Stimulated activated CD8-positive, alpha-beta memory T cell treated with anti-CD3 and anti-CD28 coated beads, Interleukin-2, amount 100 ng/mL, for 1 hour (primary cell): ENCODE measurements around the gene COL18A1.
A peak's percentile ranks its signal among the peaks of the same experiment; 100 is the strongest.

Experiments
- DNase-seq, 2 donors: peaks; one replicate each; pipeline ENCODE4 v3.0.0-alpha.2; 2020; ENCODE audit warnings: low read depth in 2 of 2

The COL18A1 gene

GRCh38 chr21:45468971-45469272 is 64.0 kb downstream of the COL18A1 start:
- DNase-seq, result no peak

GRCh38 chr21:45469273-45470086 is 64.5 kb downstream of the COL18A1 start:
- DNase-seq, result no peak

DNA sequence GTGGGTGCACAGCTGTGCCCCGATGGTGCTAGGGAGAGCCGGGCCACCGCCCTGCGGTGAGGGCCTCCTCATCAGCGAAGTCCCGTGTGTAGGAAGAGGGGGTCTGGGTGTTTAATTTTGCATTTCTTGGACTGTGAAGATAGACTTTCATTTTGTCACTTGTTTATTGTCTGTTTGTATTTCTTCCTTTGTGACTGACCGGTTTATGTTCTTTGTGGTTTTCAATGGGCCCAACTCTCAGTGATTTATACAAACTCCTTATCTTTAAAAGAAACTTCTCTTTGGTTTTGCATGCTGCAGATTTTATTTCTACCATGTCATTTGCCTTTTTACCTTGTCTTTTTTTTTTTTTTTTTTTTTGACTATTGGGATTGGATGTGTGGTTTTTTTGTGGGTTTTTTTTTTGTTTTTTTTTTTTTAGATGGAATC is 65.1 kb downstream of the COL18A1 start:
- no peak for DNase-seq

- no peak for DNase-seq
Measured at GRCh38 chr21:45470773-45471524, 66.0 kb downstream of the COL18A1 start.

- no peak for DNase-seq
Measured at GRCh38 chr21:45471525-45472221, 66.7 kb downstream of the COL18A1 start.

DNA sequence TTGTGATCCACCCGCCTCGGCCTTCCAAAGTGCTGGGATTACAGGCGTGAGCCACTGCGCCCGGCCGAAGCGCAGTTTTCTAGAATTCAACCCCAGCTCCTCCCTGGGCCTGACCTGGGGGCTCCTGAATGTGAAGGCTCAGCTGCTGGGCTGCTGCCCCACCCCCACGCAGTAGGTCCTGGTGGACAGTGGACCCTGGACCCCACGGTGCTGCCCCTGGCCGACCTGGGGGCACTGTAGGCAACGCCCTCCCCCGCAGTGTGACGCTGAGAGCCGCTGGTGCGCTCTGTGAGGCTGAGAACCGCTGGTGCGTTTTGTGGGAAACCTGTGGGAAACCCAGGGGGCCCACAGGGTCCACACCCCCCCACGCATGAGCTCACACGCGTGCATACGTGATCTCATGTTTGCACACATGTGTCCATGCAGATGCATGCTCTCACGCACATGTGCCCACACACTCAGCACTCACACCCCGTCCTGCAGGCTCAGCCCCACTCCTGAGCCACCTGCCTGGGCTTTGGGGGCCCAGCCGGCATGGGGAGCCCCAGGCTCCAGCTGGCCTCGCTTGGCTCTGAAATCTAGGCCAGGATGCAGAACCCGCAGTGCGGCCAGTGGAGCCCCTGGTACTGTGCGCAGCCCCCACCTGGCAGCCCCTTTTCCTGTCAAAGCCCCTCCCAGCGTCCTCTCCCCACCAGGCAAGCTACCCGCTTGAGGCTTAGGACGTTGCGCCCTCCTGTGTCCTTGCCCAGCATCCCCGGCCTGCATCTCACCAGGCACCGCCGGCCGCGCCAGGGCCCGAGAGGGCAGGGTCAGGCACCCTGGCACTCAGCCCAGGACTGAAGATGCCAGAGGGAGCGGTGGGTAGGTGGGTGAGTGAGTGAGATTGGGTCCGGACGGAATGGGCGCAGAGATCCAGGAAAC is 67.7 kb downstream of the COL18A1 start:
- DNase-seq, result no peak

GRCh38 chr21:45473496-45474322 is 68.7 kb downstream of the COL18A1 start:
- DNase-seq, result no peak

DNA sequence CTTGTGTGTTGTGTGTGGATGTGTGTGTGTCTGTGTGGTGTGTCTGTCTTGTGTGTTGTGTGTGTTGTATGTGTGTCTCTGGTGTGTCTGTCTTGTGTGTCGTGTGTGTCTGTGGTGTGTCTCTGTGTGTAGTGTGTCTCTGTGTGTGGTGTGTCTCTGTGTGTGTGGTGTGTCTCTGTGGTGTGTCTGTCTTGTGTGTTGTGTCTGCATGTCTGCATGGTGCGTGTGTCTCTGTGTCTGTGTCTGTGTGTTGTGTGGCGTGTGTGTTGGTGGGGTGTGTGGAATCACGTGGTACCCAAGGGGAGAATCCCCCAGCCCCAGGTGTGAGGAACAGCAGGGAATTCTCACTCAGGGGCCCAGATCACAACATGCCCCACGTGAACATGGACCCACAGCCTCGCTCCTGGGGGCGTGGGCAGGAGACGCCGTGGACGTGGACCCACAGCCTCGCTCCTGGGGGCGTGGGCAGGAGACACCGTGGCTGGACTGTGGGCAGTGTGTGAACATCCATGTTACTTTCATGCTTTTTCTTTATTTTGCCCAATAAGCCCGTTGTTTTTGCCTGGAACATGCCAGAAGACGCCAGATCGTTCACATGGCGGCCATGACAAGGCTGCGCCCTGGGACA is 69.5 kb downstream of the COL18A1 start:
- DNase-seq, result no peak

DNA sequence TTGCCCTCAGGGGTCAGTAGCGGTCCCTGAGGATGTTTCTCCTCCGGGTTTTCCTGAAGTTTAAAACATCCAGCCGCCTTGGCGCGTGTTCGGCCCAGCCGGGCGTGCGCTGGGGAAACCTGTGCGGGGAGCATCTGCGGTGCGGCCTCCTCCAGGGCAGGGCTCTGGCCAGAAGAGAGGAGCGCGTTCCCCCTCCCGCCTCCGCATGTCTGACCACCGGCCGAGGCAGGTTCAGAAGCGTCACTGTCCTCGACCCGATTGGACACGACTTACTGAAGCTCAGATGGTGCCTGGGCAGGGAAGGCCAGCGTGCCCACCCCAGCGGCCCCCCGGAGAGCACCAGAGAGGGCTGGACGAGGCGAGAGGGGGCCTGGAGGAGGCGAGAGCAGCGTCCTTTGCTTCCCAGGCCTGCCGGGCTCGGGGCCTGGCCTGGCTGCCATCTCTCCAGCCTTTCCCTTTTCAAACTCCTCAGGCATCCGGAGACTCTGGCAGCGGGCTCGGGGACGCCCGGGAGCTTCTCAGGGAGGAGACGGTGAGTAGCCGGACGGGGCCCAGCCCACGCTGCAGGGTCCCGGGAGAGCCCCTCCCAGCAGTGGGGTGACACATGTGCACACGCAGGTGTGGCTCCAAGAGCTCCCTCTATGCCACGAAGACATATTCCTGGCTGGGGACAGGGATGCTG is 70.2 kb downstream of the COL18A1 start:
- DNase-seq, result no peak

DNA sequence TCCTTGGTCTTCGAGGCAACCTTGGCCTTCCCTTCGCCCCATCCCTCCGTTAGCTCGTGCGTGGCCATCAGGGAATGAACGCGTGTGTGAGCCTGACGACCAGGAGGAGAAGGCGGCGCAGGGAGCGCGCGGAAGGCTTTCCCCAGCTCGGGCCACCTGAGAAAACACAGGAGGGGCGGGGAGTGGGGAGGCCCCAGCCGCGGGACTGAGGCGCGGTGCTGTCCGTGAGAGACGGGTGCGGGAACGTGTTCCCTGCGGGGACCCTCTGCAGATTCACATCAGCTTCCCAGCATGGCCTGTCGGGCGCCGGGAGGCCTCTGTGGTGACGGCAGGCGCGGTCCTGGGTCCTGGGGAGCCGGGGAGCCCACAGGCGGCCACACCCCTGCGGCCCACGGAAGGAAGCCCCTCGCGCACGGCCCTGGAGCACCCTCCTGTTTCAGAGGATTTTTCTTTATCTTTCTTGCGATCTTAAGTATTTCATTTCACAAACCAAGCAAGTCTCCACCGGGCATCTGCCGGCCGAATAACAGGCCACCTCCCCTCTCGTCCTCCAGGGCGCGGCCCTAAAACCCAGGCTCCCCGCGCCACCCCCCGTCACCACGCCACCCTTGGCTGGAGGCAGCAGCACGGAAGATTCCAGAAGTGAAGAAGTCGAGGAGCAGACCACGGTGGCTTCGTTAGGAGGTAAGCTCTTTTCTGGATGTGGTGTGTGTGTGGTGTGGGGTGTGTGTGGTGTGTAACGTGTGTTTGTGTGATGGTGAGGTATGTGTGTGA is 71.0 kb downstream of the COL18A1 start:
- no peak for DNase-seq

DNA sequence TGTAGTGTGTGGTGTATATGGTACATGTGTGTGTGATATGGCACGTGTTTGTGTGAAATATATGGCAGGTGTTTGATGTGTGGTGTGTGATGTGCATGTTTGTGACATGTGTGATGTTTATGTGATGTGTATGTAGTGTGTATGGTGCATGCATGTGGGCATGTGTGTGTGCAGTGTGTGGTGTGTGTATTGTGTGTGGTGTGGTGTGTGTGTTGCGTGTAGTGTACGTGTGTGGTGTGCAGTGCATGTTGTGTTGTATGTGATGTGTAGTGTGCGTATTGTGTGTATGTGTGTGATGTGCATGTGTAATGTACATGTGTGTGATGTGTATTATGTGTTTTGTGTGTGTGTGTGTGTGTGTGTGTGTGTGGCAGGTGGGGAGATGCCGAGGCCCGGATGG is 71.6 kb downstream of the COL18A1 start:
- no peak for DNase-seq

DNA sequence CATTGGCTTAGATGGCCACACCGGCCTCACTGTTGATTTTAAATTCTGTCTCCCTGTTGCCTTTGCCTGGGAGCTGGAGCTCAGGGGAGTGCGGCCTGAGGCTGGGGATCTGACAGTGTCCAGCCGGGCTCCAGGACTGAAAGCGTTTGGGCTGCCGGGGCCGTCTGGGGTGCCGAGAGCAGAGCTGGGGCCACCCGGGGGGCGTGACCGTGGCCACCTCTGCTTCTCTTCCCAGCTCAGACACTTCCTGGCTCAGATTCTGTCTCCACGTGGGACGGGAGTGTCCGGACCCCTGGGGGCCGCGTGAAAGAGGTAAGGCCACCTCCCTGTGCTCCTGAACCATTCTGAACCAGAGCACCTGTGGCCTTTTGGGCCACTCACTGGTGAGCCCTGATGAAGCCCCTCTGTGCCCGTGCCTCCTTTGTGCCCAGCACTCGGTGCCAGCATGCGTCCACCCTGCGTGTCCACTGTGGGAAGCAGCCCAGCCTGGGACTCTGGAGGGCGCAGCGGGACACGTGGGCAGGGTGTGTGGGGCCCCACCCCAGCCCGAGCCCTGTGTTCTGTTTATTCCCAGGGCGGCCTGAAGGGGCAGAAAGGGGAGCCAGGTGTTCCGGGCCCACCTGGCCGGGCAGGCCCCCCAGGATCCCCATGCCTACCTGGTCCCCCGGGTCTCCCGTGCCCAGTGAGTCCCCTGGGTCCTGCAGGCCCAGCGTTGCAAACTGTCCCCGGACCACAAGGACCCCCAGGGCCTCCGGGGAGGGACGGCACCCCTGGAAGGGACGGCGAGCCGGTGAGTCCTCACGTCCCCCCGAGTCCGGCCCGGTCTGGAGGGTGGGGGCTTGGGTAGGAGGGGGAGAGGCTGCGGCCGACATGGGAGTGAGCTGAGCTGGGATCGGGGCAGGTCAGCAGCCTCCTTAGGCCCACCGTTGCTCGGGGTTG is 72.5 kb downstream of the COL18A1 start:
- DNase-seq, result no peak

GRCh38 chr21:45478115-45478801 is 73.3 kb downstream of the COL18A1 start:
- peak; percentile 57 to 67 for DNase-seq

GRCh38 chr21:45478816-45479669 is 74.1 kb downstream of the COL18A1 start:
- no peak for DNase-seq

GRCh38 chr21:45479691-45480675 is 75.0 kb downstream of the COL18A1 start:
- no peak for DNase-seq
